ENCODE data around the gene ADD3. TPM values are rescaled to one million over a fixed set of nuclear protein-coding genes. Genes with fewer than 3 reads are reported as not detected.

The ADD3 gene
- total and polyA plus RNA-seq, 9 donors = 65.3 to 110 (median 81.0) TPM

- H3K9me3 ChIP-seq = no peaks in the 10 kb centered on the region
- intact Hi-C loops (cut with DNase I) = no loop called here
- DNase-seq = no peak
- H3K27ac ChIP-seq = no peak overlapping the region
- H3K36me3 ChIP-seq = no peaks in the 10 kb centered on the region
- TF ChIP-seq CTCF (IDR thresholded peaks at IDR 0.05) = no peak
- no peak for TF ChIP-seq POLR2A (IDR thresholded peaks at IDR 0.05)
- TF ChIP-seq EP300 (IDR thresholded peaks at IDR 0.05) = no peak
- H3K4me3 ChIP-seq = no peak overlapping the region
- H3K4me1 ChIP-seq (ENCODE audit: insufficient read depth) = no peaks in the 10 kb centered on the region
- WGBS, 3 donors = 45 to 50% (median 49%) methylated on average over 19 of the region's 19 CpGs
- H3K27me3 ChIP-seq = no peaks in the 10 kb centered on the region
These were observed 168.6 kb downstream of the ADD3 start for GRCh38 chr10:110176141-110177030.

GRCh38 chr10:110179220-110179619 lies 171.4 kb downstream of the ADD3 start:
- Histone ChIP-seq H3K27ac (no peak overlapping the region), H3K36me3 (no peaks in the 10 kb centered on the region), H3K9me3 (no peaks in the 10 kb centered on the region), H3K4me1 (ENCODE audit: insufficient read depth) (no peaks in the 10 kb centered on the region), H3K4me3 (no peak overlapping the region), H3K27me3 (no peaks in the 10 kb centered on the region)
- DNase-seq = no peak
- intact Hi-C loops (cut with DNase I) = no loop called here
- no peak for TF ChIP-seq CTCF (IDR thresholded peaks at IDR 0.05)
- TF ChIP-seq POLR2A (IDR thresholded peaks at IDR 0.05) = no peak
- TF ChIP-seq EP300 (IDR thresholded peaks at IDR 0.05) = no peak
- 82 to 86% (median 83%) methylated on average over 7 of the region's 7 CpGs for WGBS, 3 donors

GRCh38 chr10:110181451-110181850 lies 173.7 kb downstream of the ADD3 start:
- H3K27me3 ChIP-seq = no peaks in the 10 kb centered on the region
- no peak overlapping the region for H3K4me3 ChIP-seq
- intact Hi-C loops (cut with DNase I) = no loop called here
- TF ChIP-seq CTCF (IDR thresholded peaks at IDR 0.05) (no peak), POLR2A (IDR thresholded peaks at IDR 0.05) (no peak), EP300 (IDR thresholded peaks at IDR 0.05) (no peak)
- no peaks in the 10 kb centered on the region for H3K36me3 ChIP-seq
- no peak overlapping the region for H3K27ac ChIP-seq
- no peaks in the 10 kb centered on the region for H3K9me3 ChIP-seq
- WGBS, 3 donors = 84 to 93% (median 87%) methylated on average over 10 of the region's 10 CpGs
- no peaks in the 10 kb centered on the region for H3K4me1 ChIP-seq (ENCODE audit: insufficient read depth)
- DNase-seq = no peak

GRCh38 chr10:110181911-110182310 lies 174.1 kb downstream of the ADD3 start:
- no peaks in the 10 kb centered on the region for H3K27me3 ChIP-seq
- no peak overlapping the region for H3K4me3 ChIP-seq
- no peaks in the 10 kb centered on the region for H3K4me1 ChIP-seq (ENCODE audit: insufficient read depth)
- intact Hi-C loops (cut with DNase I) = no loop called here
- DNase-seq = no peak
- H3K36me3 ChIP-seq = no peaks in the 10 kb centered on the region
- no peaks in the 10 kb centered on the region for H3K9me3 ChIP-seq
- no peak overlapping the region for H3K27ac ChIP-seq
- no peak for TF ChIP-seq POLR2A (IDR thresholded peaks at IDR 0.05)
- no peak for TF ChIP-seq EP300 (IDR thresholded peaks at IDR 0.05)
- no peak for TF ChIP-seq CTCF (IDR thresholded peaks at IDR 0.05)
- 95 to 96% (median 95%) methylated on average over 5 of the region's 5 CpGs for WGBS, 3 donors

All from ovary (tissue), 9 donors.